Measurements from ENCODE around the gene LIME1. TPM values are rescaled to one million over a fixed set of nuclear protein-coding genes. Genes with fewer than 3 reads are reported as not detected.

Gene LIME1
- total and polyA plus RNA-seq, 10 of the 15 experiments (the other 5 are each of a cell fraction or from before 2014, with no cell fraction given): 0.35 to 154 (median 49.9) TPM

GRCh38 chr20:63773571-63774241, 37.2 kb downstream of the LIME1 start:
- Histone ChIP-seq H4K20me1 (ENCODE audit: control insufficient read depth, insufficient read depth) (no peaks in the 10 kb centered on the region), H3K36me3 (ENCODE audit: control insufficient read depth in 2 of 2, insufficient read depth in 2 of 2, low read length in 1 of 2) (no peaks in the 10 kb centered on the region), H3K27me3 (replicated peaks in 1 of 2; ENCODE audit: control insufficient read depth in 2 of 2, insufficient read depth in 2 of 2, low read length in 1 of 2) (no peaks in the 10 kb centered on the region), H2AFZ (ENCODE audit: control insufficient read depth, low read depth, low read length) (no peak overlapping the region), H3K4me2 (ENCODE audit: control insufficient read depth, insufficient read depth) (no peak overlapping the region), H3K27ac (ENCODE audit: control insufficient read depth, insufficient read depth) (no peak overlapping the region), H3K9me3 (replicated peaks; ENCODE audit: control insufficient read depth, insufficient read depth, low read length) (peaks cover 7% of the 10 kb centered on the region; the same call in 1 of the 3 replicates), H3K4me1 (ENCODE audit: control insufficient read depth, insufficient read depth, low read length) (no peaks in the 10 kb centered on the region), H3K9ac (ENCODE audit: control insufficient read depth, insufficient read depth, low read length) (no peak overlapping the region), H3K79me2 (ENCODE audit: control insufficient read depth, insufficient read depth, low read length) (no peaks in the 10 kb centered on the region), H3K4me3 (no peak overlapping the region)
- no TSS peak for BruUV-seq (replicated peaks)
- ChIA-PET SMC1A (ENCODE audit: uncharacterized antibody, unreplicated experiment) (no interaction called here), CTCF (interaction anchor here (1.4 kb wide), 1 partner anchor 12 kb away, joined by 3 read pairs; no protein-coding TSS in a partner anchor), RAD21 (ENCODE audit: unreplicated experiment) (interaction anchor here (0.7 kb wide), 1 partner anchor 200 kb away, joined by 3 read pairs; the partner anchor contains the start of gene HELZ2), POLR2A (no interaction called here)
- in situ Hi-C loops (cut with MboI) (no loop called here), intact Hi-C loops (cut with micrococcal nuclease; ENCODE audit: unreplicated experiment) (no loop called here)
- 75% methylated on average over 31 of the region's 33 CpGs for WGBS (ENCODE audit: insufficient coverage, insufficient replicate concordance, low lambda C conversion rate, missing lambda C conversion rate)
- DNase-seq (ENCODE audit: low read depth, low spot score): no peak
- no peak for FAIRE-seq
- TF ChIP-seq SUZ12 (IDR thresholded peaks at IDR 0.05; ENCODE audit: unreplicated experiment) (no peak), RAD21 (IDR thresholded peaks at IDR 0.05; ENCODE audit: insufficient read depth, low read depth, low read length) (no peak), HDAC2 (IDR thresholded peaks at IDR 0.05) (no peak), SIX5 (IDR thresholded peaks at IDR 0.05; ENCODE audit: low read depth, low read length, severe bottlenecking) (no peak), CBFB (IDR thresholded peaks at IDR 0.05; ENCODE audit: low read depth) (no peak), EP300 (IDR thresholded peaks at IDR 0.05; ENCODE audit: borderline replicate concordance in 1 of 2, control insufficient read depth in 1 of 2, low read depth in 2 of 2, low read length in 2 of 2) (no peak), KAT2A (conservative IDR thresholded peaks at IDR 0.05; ENCODE audit: control insufficient read depth, low read depth, low read length) (no peak)
- ATAC-seq: no peak

GRCh38 chr20:63774306-63774705, 37.8 kb downstream of the LIME1 start:
- Histone ChIP-seq H3K27me3 (replicated peaks in 1 of 2; ENCODE audit: control insufficient read depth in 2 of 2, insufficient read depth in 2 of 2, low read length in 1 of 2) (no peaks in the 10 kb centered on the region), H3K36me3 (ENCODE audit: control insufficient read depth in 2 of 2, insufficient read depth in 2 of 2, low read length in 1 of 2) (no peaks in the 10 kb centered on the region), H3K4me2 (ENCODE audit: control insufficient read depth, insufficient read depth) (no peak overlapping the region), H3K4me3 (no peak overlapping the region), H3K9ac (ENCODE audit: control insufficient read depth, insufficient read depth, low read length) (no peak overlapping the region), H3K9me3 (replicated peaks; ENCODE audit: control insufficient read depth, insufficient read depth, low read length) (peaks cover 7% of the 10 kb centered on the region; the same call in 1 of the 3 replicates), H2AFZ (ENCODE audit: control insufficient read depth, low read depth, low read length) (no peak overlapping the region), H3K4me1 (ENCODE audit: control insufficient read depth, insufficient read depth, low read length) (no peaks in the 10 kb centered on the region), H3K79me2 (ENCODE audit: control insufficient read depth, insufficient read depth, low read length) (no peaks in the 10 kb centered on the region), H4K20me1 (ENCODE audit: control insufficient read depth, insufficient read depth) (no peaks in the 10 kb centered on the region), H3K27ac (ENCODE audit: control insufficient read depth, insufficient read depth) (no peak overlapping the region)
- in situ Hi-C loops (cut with MboI): no loop called here
- ChIA-PET SMC1A (ENCODE audit: uncharacterized antibody, unreplicated experiment) (no interaction called here), CTCF (no interaction called here), RAD21 (ENCODE audit: unreplicated experiment) (no interaction called here), POLR2A (no interaction called here)
- DNase-seq (ENCODE audit: low read depth, low spot score): no peak
- no peak for ATAC-seq
- intact Hi-C loops (cut with micrococcal nuclease; ENCODE audit: unreplicated experiment): no loop called here
- BruUV-seq (replicated peaks): no TSS peak
- WGBS (ENCODE audit: insufficient coverage, insufficient replicate concordance, low lambda C conversion rate, missing lambda C conversion rate): 78% methylated on average over 15 of the region's 15 CpGs
- FAIRE-seq: no peak
- no peak for TF ChIP-seq ATF2 (IDR thresholded peaks at IDR 0.05; ENCODE audit: low read length)
- TF ChIP-seq MYC (IDR thresholded peaks at IDR 0.05; ENCODE audit: insufficient read depth, insufficient read length, insufficient replicate concordance, low read length, severe bottlenecking): no peak
- TF ChIP-seq POLR2AphosphoS2 (IDR thresholded peaks at IDR 0.05; ENCODE audit: low read depth, low read length): no peak
- TF ChIP-seq MTA3 (IDR thresholded peaks at IDR 0.05; ENCODE audit: borderline replicate concordance, low read length): no peak
- no peak for TF ChIP-seq PML (IDR thresholded peaks at IDR 0.05; ENCODE audit: low read length)
- no peak for TF ChIP-seq FOS (IDR thresholded peaks at IDR 0.05; ENCODE audit: borderline replicate concordance, extremely low read depth, insufficient read length)
- TF ChIP-seq MEF2B (IDR thresholded peaks at IDR 0.05; ENCODE audit: partially characterized antibody, poor library complexity, severe bottlenecking): no peak
- no peak for TF ChIP-seq EP300 (IDR thresholded peaks at IDR 0.05; ENCODE audit: borderline replicate concordance in 1 of 2, control insufficient read depth in 1 of 2, low read depth in 2 of 2, low read length in 2 of 2)
- no peak for TF ChIP-seq IRF5 (IDR thresholded peaks at IDR 0.05; ENCODE audit: borderline replicate concordance)

Measured in GM12878 (cell line).